Fibroblast of villous mesenchyme (primary cell): ENCODE data around the gene TAOK2. TPM values are rescaled to one million over a fixed set of nuclear protein-coding genes. Genes with fewer than 3 reads are reported as not detected.

ENCODE experiments used
- DNase-seq: peaks from one replicate; pipeline ENCODE4 v3.0.0-alpha.2; 2010; ENCODE audit warnings: low read depth
- H3K4me3 ChIP-seq: 2 replicates; pipeline ENCODE4 v1.5.1; 2011; ENCODE audit warnings: low read depth, mild to moderate bottlenecking, low read length
- CTCF ChIP-seq: IDR thresholded peaks from 2 replicates; pipeline ENCODE4 v1.5.1; 2012; ENCODE audit warnings: low read depth, mild to moderate bottlenecking, low read length; ENCODE audit not compliant: insufficient read depth
- total RNA-seq: library from RNA; depleted of rRNA; stranded (reverse); fragments of >200 nt; gene quantifications from 2 replicates; pipeline ENCODE4 v1.2.3, GENCODE V29; 2012

The TAOK2 gene
- total RNA-seq, 1 donor, result 63.9 TPM

- H3K4me3 ChIP-seq, result no peak overlapping the region
- no peak for TF ChIP-seq CTCF
- DNase-seq, result no peak
Observed at GRCh38 chr16:29993903-29994599, 20.4 kb downstream of the TAOK2 start.

DNA sequence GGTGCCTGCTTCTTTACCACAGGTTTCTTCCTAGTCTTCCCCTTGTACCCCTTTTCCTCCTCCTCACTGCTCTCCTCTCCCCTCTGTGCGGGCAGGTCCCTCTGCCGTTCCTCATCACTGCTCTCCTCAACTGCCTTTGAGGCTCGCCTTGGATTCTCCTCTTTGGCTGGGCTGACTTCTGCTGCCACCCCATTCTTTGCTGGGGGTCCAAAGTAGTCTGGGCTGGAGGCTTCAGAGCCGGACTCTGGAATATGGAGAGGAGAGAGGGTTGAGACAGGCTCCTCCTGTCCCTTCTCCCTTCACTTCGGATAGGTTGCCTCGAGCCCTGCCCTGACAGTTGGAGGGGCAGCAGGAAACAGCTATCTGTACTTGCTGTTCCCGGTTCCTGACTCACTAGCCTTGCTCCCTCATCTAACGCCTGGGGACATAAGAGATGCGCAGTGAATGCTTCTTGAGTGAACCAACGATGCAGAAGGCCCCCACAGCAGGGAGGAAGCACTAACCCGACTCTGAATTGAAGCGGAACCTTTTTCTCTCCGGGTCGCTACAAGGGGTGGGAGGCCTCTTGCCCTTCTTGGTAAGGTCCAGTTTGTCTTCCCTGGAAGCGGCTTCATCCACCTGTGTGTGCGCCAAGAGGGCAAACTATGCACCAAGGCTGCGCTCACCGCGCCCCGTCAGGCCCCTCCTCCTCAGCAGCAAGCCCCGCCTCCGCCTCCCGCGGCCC is 21.1 kb downstream of the TAOK2 start:
- peak; percentile 41 for DNase-seq

GRCh38 chr16:29995324-29995910 is 21.7 kb downstream of the TAOK2 start, which contains the start of gene HIRIP3:
TSS of gene HIRIP3 (minus strand) at chr16:29995617. CDS start at chr16:29995605, 12 bp downstream.
- no peak for TF ChIP-seq CTCF
- peak; percentile 70 for DNase-seq
- peak within 1 kb of the TSS; percentile 96 for H3K4me3 ChIP-seq

More for the DNA sequence above, 21.1 kb downstream of the TAOK2 start:
- no peak for TF ChIP-seq CTCF
- H3K4me3 ChIP-seq, result peak overlapping the region; percentile 96

- peak; percentile 95 for DNase-seq
- H3K4me3 ChIP-seq, result peak within 1 kb of the TSS; percentile 96
- TF ChIP-seq CTCF, result no peak
Observed at GRCh38 chr16:29995911-29996765, 22.5 kb downstream of the TAOK2 start, which contains the start of gene INO80E. TSS of gene INO80E (plus strand) at chr16:29996241. CDS start at chr16:29996311, 70 bp downstream.

DNA sequence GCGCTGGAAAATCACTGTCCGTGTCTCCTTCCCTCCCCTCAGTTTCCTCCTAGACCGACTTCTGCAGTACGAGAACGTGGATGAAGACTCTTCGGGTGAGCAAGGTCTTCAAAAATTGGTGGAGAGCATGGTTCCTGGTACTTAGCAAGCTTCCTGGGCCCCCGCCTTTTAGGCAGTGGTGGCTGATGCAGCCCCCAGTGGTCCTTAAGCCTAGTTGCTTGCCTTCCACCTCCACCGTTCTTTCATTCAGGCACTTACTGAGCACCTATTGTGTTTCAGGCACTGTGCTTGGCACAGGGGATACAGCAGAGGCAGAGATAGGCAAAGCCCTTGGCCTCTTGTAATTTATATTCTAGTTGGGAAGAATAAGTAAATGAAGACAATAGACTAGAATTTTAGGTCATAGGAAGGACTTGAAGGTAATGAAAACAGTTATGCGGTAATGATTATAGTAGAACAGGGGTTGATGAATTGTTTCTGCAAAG is 23.1 kb downstream of the TAOK2 start:
- H3K4me3 ChIP-seq, result peak overlapping the region; percentile 96
- no peak for TF ChIP-seq CTCF

DNA sequence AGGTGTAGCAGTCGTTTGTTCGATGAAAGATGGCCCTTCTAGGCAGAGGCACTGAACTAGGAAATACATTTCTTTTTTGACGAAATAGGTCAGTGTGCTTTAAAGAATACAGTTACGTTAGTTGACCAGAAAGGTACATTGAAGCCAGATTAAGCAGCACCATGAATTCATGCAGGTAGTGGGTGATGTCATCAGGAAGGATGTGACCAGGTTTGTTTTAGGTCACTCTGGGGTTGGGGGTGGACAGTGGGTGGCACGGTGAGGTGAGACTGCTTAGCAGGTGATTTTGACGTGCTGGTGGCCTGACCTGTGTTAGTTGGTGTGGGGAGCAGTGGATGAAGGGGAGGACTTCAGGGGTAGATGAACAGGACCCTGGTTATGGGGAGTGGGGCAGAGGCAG is 25.9 kb downstream of the TAOK2 start:
- no peak for TF ChIP-seq CTCF
- no peak for DNase-seq
- H3K4me3 ChIP-seq, result no peak overlapping the region

More for the DNA sequence above, 23.1 kb downstream of the TAOK2 start:
- no peak for DNase-seq
